ENCODE measurements around the gene HLA-DRA.

DNA sequence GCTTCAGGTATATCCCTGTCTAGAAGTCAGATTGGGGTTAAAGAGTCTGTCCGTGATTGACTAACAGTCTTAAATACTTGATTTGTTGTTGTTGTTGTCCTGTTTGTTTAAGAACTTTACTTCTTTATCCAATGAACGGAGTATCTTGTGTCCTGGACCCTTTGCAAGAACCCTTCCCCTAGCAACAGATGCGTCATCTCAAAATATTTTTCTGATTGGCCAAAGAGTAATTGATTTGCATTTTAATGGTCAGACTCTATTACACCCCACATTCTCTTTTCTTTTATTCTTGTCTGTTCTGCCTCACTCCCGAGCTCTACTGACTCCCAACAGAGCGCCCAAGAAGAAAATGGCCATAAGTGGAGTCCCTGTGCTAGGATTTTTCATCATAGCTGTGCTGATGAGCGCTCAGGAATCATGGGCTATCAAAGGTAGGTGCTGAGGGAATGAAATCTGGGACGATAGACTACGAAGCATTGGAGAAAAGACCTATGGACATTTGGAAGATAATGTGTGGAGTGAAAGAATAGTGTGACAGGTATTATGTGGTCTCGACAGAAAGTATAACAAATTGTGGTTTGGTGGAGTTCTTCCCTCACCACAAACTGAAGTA is at the start of gene HLA-DRA:
- TF ChIP-seq, protein P1, sequence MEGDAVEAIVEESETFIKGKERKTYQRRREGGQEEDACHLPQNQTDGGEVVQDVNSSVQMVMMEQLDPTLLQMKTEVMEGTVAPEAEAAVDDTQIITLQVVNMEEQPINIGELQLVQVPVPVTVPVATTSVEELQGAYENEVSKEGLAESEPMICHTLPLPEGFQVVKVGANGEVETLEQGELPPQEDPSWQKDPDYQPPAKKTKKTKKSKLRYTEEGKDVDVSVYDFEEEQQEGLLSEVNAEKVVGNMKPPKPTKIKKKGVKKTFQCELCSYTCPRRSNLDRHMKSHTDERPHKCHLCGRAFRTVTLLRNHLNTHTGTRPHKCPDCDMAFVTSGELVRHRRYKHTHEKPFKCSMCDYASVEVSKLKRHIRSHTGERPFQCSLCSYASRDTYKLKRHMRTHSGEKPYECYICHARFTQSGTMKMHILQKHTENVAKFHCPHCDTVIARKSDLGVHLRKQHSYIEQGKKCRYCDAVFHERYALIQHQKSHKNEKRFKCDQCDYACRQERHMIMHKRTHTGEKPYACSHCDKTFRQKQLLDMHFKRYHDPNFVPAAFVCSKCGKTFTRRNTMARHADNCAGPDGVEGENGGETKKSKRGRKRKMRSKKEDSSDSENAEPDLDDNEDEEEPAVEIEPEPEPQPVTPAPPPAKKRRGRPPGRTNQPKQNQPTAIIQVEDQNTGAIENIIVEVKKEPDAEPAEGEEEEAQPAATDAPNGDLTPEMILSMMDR (IDR thresholded peaks at IDR 0.05; ENCODE audit: poor library complexity) = no peak
- TF ChIP-seq EZH2phosphoT487 (IDR thresholded peaks at IDR 0.05; ENCODE audit: low read depth, severe bottlenecking, unreplicated experiment) (no peak), EZH2 (IDR thresholded peaks at IDR 0.05; ENCODE audit: borderline replicate concordance) (no peak)

Measured in hepatocyte (in vitro differentiated cells).